GM12878 (cell line): ENCODE data around the gene CA14. TPM values are rescaled to one million over a fixed set of nuclear protein-coding genes. Genes with fewer than 3 reads are reported as not detected.

Experiments used
- CBFB ChIP-seq: IDR thresholded peaks from 2 replicates; pipeline ENCODE4 v1.6.1; 2016; ENCODE audit warnings: antibody characterized with exemption, low read depth
- CEBPZ ChIP-seq: fragments of 150-350 bp; IDR thresholded peaks from 2 replicates; pipeline ENCODE4 v1.6.1; 2016; ENCODE audit warnings: low read depth, low read length
- CHD4 ChIP-seq: fragments of 200-600 bp; sonication (generic); IDR thresholded peaks from 2 replicates; pipeline ENCODE4 v1.6.1; 2016; ENCODE audit warnings: mild to moderate bottlenecking
- FOXK2 ChIP-seq: fragments of 450-650 bp; IDR thresholded peaks from 2 replicates; pipeline ENCODE4 v1.6.1; 2017; ENCODE audit warnings: mild to moderate bottlenecking, moderate library complexity
- MYC ChIP-seq: IDR thresholded peaks from 2 replicates; pipeline ENCODE4 v1.6.1; 2011; ENCODE audit warnings: mild to moderate bottlenecking, low read length, moderate library complexity, inconsistent platforms; ENCODE audit not compliant: insufficient read depth, insufficient replicate concordance, insufficient read length, severe bottlenecking
- STAT1 ChIP-seq: fragments of 450-650 bp; conservative IDR thresholded peaks from 2 replicates; pipeline ENCODE4 v1.6.1; 2014; ENCODE audit warnings: antibody characterized with exemption, mild to moderate bottlenecking
- polyA plus RNA-seq, 11 experiments: library from polyadenylated mRNA; depleted of rRNA in 4 of 11; unstranded in 6 of 11; stranded (reverse) in 5 of 11; fragments of >200 nt; fragmentation: Nextera tagmentation in 4 of 11; fragmentation: Illumina TruSeq in 1 of 11; extraction: Ambion mirVana in 4 of 11; extraction: Trizol in 1 of 11; gene quantifications; 1 replicate in 1 of 11; 2 replicates in 10 of 11; pipeline versions ENCODE4 v1.2.1 to v1.2.3, GENCODE V29; 2011 to 2016; ENCODE audit warnings: inconsistent platforms in 2 of 11, missing spikeins in 2 of 11, low read depth in 1 of 11
- total RNA-seq, 4 experiments: library from RNA; depleted of rRNA in 3 of 4; stranded (reverse); fragments of >200 nt in 3 of 4; fragmentation: Illumina TruSeq in 1 of 4; extraction: Trizol in 1 of 4; gene quantifications; 2 replicates each; pipeline versions ENCODE4 v1.2.1 to v1.2.3, GENCODE V29; 2013 to 2021
- TF ChIP-seq, protein P1 (sequence below): IDR thresholded peaks from 2 replicates; pipeline ENCODE4 v1.6.1; 2012; ENCODE audit warnings: low read length, inconsistent platforms

CA14 gene
- total and polyA plus RNA-seq, 10 of the 15 experiments (the other 5 are each of a cell fraction or from before 2014, with no cell fraction given): 0.11 to 0.35 (median 0.29) TPM; not detected in 6

DNA sequence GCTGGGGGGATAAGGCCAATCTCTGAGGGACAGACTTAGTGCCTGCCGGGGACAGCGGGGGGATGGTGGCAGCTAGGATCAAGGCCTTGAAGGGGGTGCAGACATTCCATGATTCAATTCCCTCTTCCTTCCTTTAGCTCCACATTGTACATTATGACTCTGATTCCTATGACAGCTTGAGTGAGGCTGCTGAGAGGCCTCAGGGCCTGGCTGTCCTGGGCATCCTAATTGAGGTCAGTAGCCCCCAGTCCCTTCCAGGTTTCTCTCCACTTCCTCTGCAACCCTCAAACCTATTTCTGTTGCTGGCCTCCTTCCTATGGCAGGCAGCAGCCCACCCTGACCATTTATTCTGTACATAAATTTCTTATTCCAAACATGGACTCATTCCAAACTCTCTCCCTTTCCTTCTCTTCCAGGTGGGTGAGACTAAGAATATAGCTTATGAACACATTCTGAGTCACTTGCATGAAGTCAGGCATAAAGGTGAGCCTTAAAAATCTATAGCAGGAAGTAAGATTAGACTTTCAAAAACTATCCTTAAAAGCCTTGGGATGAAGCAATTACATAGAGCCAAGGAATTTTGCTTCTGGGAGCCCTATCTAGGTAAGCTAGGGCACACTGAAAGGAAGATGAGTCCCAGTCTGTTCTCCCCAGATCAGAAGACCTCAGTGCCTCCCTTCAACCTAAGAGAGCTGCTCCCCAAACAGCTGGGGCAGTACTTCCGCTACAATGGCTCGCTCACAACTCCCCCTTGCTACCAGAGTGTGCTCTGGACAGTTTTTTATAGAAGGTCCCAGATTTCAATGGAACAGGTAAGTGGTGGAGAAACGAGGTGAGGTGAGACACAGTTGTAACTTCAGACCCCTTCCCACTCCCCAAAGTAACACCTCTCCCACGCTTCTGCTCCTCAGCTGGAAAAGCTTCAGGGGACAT is 5.1 kb downstream of the CA14 start (continued):
- TF ChIP-seq CBFB: no peak
- no peak for TF ChIP-seq MYC
- no peak for TF ChIP-seq CEBPZ
- no peak for TF ChIP-seq STAT1
- TF ChIP-seq, protein P1, sequence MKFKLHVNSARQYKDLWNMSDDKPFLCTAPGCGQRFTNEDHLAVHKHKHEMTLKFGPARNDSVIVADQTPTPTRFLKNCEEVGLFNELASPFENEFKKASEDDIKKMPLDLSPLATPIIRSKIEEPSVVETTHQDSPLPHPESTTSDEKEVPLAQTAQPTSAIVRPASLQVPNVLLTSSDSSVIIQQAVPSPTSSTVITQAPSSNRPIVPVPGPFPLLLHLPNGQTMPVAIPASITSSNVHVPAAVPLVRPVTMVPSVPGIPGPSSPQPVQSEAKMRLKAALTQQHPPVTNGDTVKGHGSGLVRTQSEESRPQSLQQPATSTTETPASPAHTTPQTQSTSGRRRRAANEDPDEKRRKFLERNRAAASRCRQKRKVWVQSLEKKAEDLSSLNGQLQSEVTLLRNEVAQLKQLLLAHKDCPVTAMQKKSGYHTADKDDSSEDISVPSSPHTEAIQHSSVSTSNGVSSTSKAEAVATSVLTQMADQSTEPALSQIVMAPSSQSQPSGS: no peak
- no peak for TF ChIP-seq FOXK2
- no peak for TF ChIP-seq CHD4
